IPS DF 6.9 (cell line): ENCODE measurements around the gene MS4A8.

ENCODE experiments used
- DNase-seq: peaks from one replicate; pipeline ENCODE4 v3.0.0-alpha.2; 2013; ENCODE audit warnings: low read depth, low spot score
- H3K27ac ChIP-seq: one replicate; pipeline ENCODE4 v1.5.1; 2013; ENCODE audit warnings: low read length, control low read depth
- H3K27me3 ChIP-seq: 2 replicates; pipeline ENCODE4 v1.6.1; 2013; ENCODE audit warnings: mild to moderate bottlenecking, low read length; ENCODE audit not compliant: control insufficient read depth, insufficient read depth
- H3K36me3 ChIP-seq: 2 replicates; pipeline ENCODE4 v1.6.1; 2013; ENCODE audit warnings: low read length; ENCODE audit not compliant: control insufficient read depth, insufficient read depth
- H3K4me1 ChIP-seq: 2 replicates; pipeline ENCODE4 v1.6.1; 2013; ENCODE audit warnings: low read length; ENCODE audit not compliant: control insufficient read depth, insufficient read depth
- H3K4me3 ChIP-seq: 2 replicates; pipeline ENCODE4 v1.5.1; 2013; ENCODE audit warnings: mild to moderate bottlenecking, low read length
- H3K9me3 ChIP-seq: 2 replicates; pipeline ENCODE4 v1.6.1; 2013; ENCODE audit warnings: low read length, inconsistent platforms; ENCODE audit not compliant: control insufficient read depth, insufficient read depth
- WGBS: extraction: QIAGEN DNeasy Blood & Tissue Kit; methylation state at CpG from one replicate; pipeline ENCODE4 v1.1.7; 2013; ENCODE audit warnings: mixed read lengths, missing lambda C conversion rate; ENCODE audit not compliant: insufficient read length, insufficient coverage; 5-methylcytosine and 5-hydroxymethylcytosine counted together

Gene MS4A8

GRCh38 chr11:60719391-60719790 is 20.0 kb downstream of the MS4A8 start:
- no peak for DNase-seq
- Histone ChIP-seq H3K36me3 (no peaks in the 10 kb centered on the region), H3K27ac (no peak overlapping the region), H3K9me3 (no peaks in the 10 kb centered on the region), H3K27me3 (no peaks in the 10 kb centered on the region; the same call in 1 of the 2 replicates), H3K4me1 (no peaks in the 10 kb centered on the region), H3K4me3 (no peak overlapping the region)
- WGBS: no CpG with 5 or more reads among the region's 4 CpGs

- WGBS: 100% methylated on average over 1 of the region's 6 CpGs
- no peaks in the 10 kb centered on the region; the same call in 1 of the 2 replicates for H3K27me3 ChIP-seq
Measured at GRCh38 chr11:60720460-60720859, 21.0 kb downstream of the MS4A8 start.

GRCh38 chr11:60724420-60724819 is 25.0 kb downstream of the MS4A8 start, which contains the start of gene MS4A18:
Gene MS4A18, plus strand, starts transcription at chr11:60724720.
- no CpG with 5 or more reads among the region's 3 CpGs for WGBS
- H3K9me3 ChIP-seq: no peaks in the 10 kb centered on the region
- no peaks in the 10 kb centered on the region for H3K36me3 ChIP-seq
- H3K4me1 ChIP-seq: no peaks in the 10 kb centered on the region
- H3K4me3 ChIP-seq: no peak within 1 kb of the TSS
- no peak for DNase-seq
- H3K27ac ChIP-seq: no peak within 1 kb of the TSS
- no peaks in the 10 kb centered on the region; the same call in 1 of the 2 replicates for H3K27me3 ChIP-seq

More at GRCh38 chr11:60720460-60720859, 21.0 kb downstream of the MS4A8 start:
- DNase-seq: no peak
- no peak overlapping the region for H3K4me3 ChIP-seq
- no peaks in the 10 kb centered on the region for H3K36me3 ChIP-seq
- no peak overlapping the region for H3K27ac ChIP-seq
- H3K9me3 ChIP-seq: no peaks in the 10 kb centered on the region
- no peaks in the 10 kb centered on the region for H3K4me1 ChIP-seq

- Histone ChIP-seq H3K36me3 (no peaks in the 10 kb centered on the region), H3K4me3 (no peak overlapping the region), H3K4me1 (no peaks in the 10 kb centered on the region), H3K27me3 (no peaks in the 10 kb centered on the region; the same call in 1 of the 2 replicates), H3K27ac (no peak overlapping the region), H3K9me3 (no peaks in the 10 kb centered on the region)
- WGBS: no CpG with 5 or more reads among the region's 1 CpG
- DNase-seq: no peak
Measured at GRCh38 chr11:60725592-60725991, 26.2 kb downstream of the MS4A8 start.

GRCh38 chr11:60731586-60731985 is 32.2 kb downstream of the MS4A8 start:
- Histone ChIP-seq H3K27ac (no peak overlapping the region), H3K9me3 (no peaks in the 10 kb centered on the region), H3K36me3 (no peaks in the 10 kb centered on the region), H3K4me3 (no peak overlapping the region), H3K4me1 (no peaks in the 10 kb centered on the region), H3K27me3 (no peaks in the 10 kb centered on the region)
- DNase-seq: no peak
- no CpG with 5 or more reads among the region's 8 CpGs for WGBS

- no peak overlapping the region for H3K4me3 ChIP-seq
- H3K27ac ChIP-seq: no peak overlapping the region
- DNase-seq: no peak
- no peaks in the 10 kb centered on the region for H3K36me3 ChIP-seq
- no peaks in the 10 kb centered on the region for H3K4me1 ChIP-seq
- no peaks in the 10 kb centered on the region for H3K27me3 ChIP-seq
- no CpG with 5 or more reads among the region's 4 CpGs for WGBS
- H3K9me3 ChIP-seq: no peaks in the 10 kb centered on the region
Measured at GRCh38 chr11:60734279-60734678, 34.9 kb downstream of the MS4A8 start.

- H3K36me3 ChIP-seq: no peaks in the 10 kb centered on the region
- no peaks in the 10 kb centered on the region for H3K9me3 ChIP-seq
- H3K4me3 ChIP-seq: no peak overlapping the region
- H3K4me1 ChIP-seq: no peaks in the 10 kb centered on the region
- no CpG with 5 or more reads among the region's 7 CpGs for WGBS
- no peak for DNase-seq
- no peak overlapping the region for H3K27ac ChIP-seq
- no peaks in the 10 kb centered on the region for H3K27me3 ChIP-seq
Measured at GRCh38 chr11:60739114-60739513, 39.7 kb downstream of the MS4A8 start.

GRCh38 chr11:60740573-60740972 is 41.2 kb downstream of the MS4A8 start:
- H3K36me3 ChIP-seq: no peaks in the 10 kb centered on the region
- H3K4me3 ChIP-seq: no peak overlapping the region
- no peaks in the 10 kb centered on the region for H3K4me1 ChIP-seq
- H3K9me3 ChIP-seq: no peaks in the 10 kb centered on the region
- no peak overlapping the region for H3K27ac ChIP-seq
- DNase-seq: no peak
- H3K27me3 ChIP-seq: no peaks in the 10 kb centered on the region

GRCh38 chr11:60741421-60741820 is 42.0 kb downstream of the MS4A8 start:
- Histone ChIP-seq H3K4me3 (no peak overlapping the region), H3K36me3 (no peaks in the 10 kb centered on the region), H3K4me1 (no peaks in the 10 kb centered on the region), H3K27me3 (no peaks in the 10 kb centered on the region), H3K9me3 (no peaks in the 10 kb centered on the region), H3K27ac (no peak overlapping the region)
- WGBS: no CpG with 5 or more reads among the region's 3 CpGs
- no peak for DNase-seq

GRCh38 chr11:60743058-60743457 is 43.6 kb downstream of the MS4A8 start:
- no peak for DNase-seq
- H3K4me1 ChIP-seq: no peaks in the 10 kb centered on the region
- H3K4me3 ChIP-seq: no peak overlapping the region
- no peaks in the 10 kb centered on the region for H3K27me3 ChIP-seq
- H3K36me3 ChIP-seq: no peaks in the 10 kb centered on the region
- WGBS: no CpG with 5 or more reads among the region's 1 CpG
- no peaks in the 10 kb centered on the region for H3K9me3 ChIP-seq
- no peak overlapping the region for H3K27ac ChIP-seq

GRCh38 chr11:60744114-60744513 is 44.7 kb downstream of the MS4A8 start:
- DNase-seq: no peak
- H3K27ac ChIP-seq: no peak overlapping the region
- H3K27me3 ChIP-seq: no peaks in the 10 kb centered on the region
- no peaks in the 10 kb centered on the region for H3K9me3 ChIP-seq
- no peaks in the 10 kb centered on the region for H3K36me3 ChIP-seq
- H3K4me1 ChIP-seq: no peaks in the 10 kb centered on the region
- H3K4me3 ChIP-seq: no peak overlapping the region
- no CpG with 5 or more reads among the region's 5 CpGs for WGBS
